Posterior vena cava (tissue), 2 donors: ENCODE data around the gene HNRNPC. TPM values are rescaled to one million over a fixed set of nuclear protein-coding genes. Genes with fewer than 3 reads are reported as not detected.

ENCODE experiments used
- DNase-seq: peaks from one replicate; pipeline ENCODE4 v3.0.0-alpha.2; 2020; ENCODE audit warnings: low spot score
- intact Hi-C, 2 donors: fragments of 100-400 bp; cut with DNase I; formaldehyde crosslinking; loops; one replicate each; pipeline versions ENCODE4 v1.14.1 to v1.14.2; 2022 to 2023
- total RNA-seq, 2 donors: library from RNA; stranded (reverse); fragmentation: NEBNext Ultra II Directional; extraction: Animal tissue kit (Norgen Biotek cat#: 25700); gene quantifications; one replicate each; pipeline ENCODE4 v1.2.1, GENCODE V29; 2021
- donor health status: DM: yes; HTN: yes; CAD: no.
- donor health status: DM: yes; HTN: yes; CAD: no.

The HNRNPC gene
- total RNA-seq, 2 donors from 2014 or later: 239 to 283 TPM

DNA sequence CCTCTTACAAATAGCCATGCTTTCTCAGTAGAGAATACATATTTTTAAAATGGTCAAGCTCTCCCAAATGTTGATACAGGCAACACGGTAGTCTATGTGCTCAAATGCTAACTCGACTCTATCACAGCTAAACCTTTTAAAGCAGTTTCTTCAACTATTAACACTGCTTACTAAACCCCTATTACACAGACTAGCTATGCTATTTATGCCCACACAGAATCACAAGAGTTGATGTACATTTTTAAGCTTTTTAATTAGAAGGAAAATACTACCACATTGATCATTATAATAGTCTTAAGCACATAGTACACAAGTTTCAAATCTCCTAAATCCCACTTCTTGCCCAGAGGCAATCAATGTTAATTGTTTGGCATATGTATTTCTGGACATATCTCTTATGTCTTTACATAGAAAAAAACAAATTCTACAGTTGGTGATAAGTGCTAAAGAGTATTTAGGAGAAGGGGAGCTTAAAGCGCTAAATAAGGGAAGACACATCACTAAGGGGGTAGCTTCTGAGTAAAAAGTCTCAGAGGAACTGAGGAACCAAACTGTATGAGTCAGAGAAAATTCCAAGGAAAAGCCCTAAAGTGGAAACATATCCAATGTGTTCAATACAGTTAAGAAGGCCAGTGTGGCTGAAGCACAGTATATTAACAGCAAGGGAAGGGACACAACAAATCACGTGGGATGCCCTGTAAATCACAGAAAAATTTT lies 13.7 kb downstream of the HNRNPC start:
- intact Hi-C loops: no loop called here
- DNase-seq: no peak

DNA sequence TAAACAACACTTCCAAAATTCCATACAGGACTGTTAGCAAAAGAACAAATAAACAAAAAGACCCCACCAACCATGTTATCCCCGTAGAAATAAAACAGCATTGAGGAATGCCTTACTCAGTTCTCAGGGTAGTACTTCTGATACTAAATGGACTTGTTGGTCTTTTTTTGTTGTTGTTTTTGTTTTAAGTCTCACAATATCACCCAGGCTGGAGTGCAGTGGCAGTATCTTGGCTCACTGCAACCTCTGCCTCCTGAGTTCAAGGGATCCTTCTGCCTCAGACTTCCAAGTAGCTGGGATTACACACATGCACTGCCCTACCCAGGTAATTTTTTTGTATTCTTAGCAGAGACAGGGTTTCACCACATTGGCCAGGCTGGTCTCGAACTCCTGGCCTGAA lies 17.1 kb downstream of the HNRNPC start:
- intact Hi-C loops: no loop called here
- no peak for DNase-seq

DNA sequence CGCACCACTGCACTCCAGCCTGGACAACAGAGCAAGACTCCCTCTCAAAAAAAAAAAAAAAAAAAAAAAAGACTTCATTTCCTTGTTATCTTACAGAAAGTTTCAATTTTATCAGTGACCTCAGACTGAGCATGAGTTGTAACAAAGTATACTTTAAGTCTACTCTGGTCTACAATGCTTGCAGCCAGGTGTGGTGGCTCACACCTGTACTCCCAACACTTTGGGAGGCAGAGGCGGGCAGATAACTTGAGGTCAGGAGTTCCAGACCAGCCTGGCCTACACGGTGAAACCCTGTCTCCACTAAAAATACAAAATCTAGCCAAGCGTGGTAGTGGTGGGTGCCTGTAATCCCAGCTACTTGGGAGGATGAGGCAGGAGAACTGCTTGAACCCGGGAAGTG lies 18.0 kb downstream of the HNRNPC start:
- DNase-seq: no peak
- intact Hi-C loops: no loop called here

DNA sequence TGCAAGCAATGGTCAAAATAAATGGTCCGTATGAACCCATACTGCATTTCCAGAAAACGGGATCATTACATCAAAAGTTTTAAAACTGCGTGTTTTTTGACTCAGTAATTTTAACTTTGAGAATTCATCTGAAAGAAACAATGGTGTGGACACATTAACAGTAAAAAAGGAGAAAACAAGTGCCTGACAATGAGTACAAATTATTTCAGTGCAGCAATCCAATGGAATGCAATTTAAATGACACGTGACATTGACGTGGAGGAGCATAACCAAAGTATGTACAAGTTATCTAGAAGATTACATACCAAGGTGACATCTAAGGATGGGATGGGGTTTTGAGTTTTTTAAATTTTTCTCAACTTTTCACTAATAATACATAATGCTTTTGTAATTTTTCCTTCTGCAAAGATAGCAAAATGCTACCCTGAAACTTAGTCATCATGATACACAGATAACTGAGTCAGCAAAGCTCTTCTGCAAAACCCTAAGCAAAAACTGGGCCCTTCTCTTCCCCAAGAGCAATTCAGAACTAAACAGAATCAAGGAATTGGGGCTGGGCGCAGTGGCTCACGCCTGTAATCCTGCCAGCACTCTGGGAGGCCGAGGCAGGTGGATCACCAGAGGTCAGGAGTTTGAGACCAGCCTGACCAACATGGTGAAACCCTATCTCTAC lies 20.4 kb downstream of the HNRNPC start:
- DNase-seq: no peak

DNA sequence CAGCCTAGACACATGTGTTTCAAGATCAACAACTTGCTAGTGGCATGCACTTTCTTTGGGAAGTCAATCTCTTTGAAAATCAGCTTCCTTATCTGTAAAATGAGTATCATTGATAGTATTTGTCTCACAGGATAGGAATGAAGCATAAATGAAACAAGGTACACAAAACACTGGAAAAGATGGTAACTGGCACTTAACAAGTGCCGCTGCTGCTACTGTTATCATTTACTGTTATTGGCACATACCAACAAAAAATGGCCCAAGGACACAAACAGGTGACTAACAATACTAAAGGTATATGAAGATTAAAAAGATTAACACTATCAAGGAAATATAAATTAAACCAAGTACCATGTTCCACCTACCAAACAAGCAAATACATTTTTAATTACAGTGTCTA lies 20.9 kb downstream of the HNRNPC start:
- intact Hi-C loops: no loop called here

More for the DNA sequence above, 20.4 kb downstream of the HNRNPC start:
- intact Hi-C loops: no loop called here

DNA sequence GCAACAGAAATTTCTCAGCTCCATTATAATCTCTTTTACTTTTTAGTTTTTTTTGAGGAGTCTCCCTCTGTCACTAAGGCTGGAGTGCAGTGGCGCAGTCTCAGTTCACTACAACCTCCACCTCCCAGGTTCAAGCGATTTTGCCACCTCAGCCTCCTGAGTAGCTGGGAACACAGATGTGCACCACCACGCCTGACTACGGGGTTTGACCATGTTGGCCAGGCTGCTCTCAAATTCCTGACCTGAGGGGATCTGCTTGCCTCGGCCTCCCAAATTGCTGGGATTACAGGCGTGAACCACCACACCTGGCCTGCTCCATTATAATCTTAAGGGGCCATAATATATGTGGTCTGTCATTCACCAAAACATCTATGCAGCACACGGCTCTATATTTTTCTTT lies 23.4 kb downstream of the HNRNPC start:
- DNase-seq: no peak
- intact Hi-C loops: no loop called here

More for the DNA sequence above, 20.9 kb downstream of the HNRNPC start:
- no peak for DNase-seq

DNA sequence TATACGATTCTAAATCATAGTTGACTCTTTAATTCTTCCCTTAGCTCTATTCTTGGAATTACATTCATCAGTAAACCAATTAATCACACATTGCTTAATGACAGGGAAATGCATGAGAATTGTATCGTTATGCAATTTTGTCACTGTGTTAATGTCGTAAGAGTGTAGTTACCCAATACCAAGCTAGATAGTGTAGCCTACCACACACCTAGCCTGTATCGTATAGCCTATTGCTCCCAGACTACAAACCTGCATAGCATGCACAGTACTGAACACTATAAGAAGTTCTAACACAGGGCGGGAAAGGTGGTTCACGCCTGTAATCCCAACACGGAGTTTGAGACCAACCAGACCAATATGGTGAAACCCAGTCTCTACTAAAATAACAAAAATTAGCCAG lies 24.7 kb downstream of the HNRNPC start:
- intact Hi-C loops: no loop called here
- no peak for DNase-seq

DNA sequence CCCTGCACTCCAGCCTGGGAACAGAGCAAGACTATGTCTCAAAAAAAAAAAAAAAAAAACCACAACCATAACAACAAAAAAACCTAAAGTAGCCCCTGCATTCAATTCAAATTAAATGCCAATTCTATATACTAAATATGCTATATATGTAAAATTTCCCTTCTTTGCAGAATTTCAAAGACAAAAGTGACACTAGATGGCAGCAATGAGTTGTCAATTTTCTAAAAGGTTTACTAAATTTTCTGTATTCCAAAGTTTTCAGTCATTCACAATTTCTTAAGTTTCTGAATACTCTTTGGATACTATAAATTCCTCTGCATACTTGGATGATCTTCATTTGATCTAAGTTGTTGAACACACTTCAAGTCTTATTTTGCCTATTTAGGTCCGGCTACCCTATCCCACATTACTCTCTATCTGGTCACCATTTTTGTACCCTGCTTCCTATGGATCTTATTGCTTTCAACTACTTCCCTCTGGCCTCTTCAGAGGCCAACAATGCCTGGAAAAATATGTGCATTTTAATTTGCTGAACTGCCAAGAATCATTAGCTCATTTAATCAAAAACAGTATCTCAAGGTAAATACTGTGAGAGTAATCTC lies 27.9 kb downstream of the HNRNPC start:
- no peak for DNase-seq
- intact Hi-C loops: no loop called here

DNA sequence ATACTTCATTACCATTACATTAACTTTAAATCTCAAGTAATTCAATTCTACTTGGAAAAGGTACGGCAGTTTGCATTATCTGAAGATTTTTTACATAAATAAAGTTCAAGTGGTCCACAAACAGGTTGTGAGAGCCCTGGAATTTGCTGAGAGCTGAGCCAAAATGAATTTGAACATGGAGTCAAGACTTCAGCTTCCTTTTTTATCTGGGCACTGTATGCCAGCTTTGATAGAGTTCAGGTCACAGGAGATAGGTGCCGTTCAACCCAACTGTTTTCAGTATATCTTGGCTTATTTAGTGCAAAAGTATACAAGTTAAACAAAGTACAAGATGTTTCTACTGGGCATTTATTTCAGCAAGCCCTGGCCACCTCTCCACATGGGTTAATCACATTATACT lies 28.8 kb downstream of the HNRNPC start:
- DNase-seq: no peak
- intact Hi-C loops: no loop called here

DNA sequence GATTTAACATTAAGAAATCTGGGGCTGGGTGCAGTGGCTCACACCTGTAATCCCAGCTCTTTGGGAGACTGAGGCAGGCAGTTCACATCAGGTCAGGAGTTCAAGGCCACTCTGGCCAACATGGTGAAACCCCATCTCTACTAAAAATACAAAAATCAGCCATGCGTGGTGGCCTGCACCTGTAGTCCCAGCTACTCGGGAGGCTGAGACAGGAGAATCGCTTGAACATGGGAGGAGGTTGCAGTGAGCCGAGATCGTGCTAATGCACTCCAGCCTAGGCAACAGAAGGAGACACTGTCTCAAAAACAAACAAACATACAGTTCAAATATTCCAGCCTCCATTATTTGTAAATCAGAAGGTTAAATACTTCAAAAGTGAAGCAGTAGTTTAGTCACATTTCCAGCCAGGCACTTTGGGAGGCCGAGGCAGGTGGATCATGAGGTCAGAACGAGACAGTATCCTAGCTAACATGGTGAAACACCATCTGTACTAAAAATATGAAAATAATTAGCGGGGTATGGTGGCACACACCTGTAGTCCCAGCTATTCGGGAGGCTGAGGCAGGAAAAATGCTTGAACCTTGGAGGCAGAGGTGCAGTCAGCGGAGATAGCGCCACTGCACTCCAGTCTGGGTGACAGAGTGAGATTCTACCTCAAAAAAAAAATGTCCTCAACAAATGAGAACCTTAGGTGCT lies 30.3 kb downstream of the HNRNPC start:
- intact Hi-C loops: no loop called here
- no peak for DNase-seq

DNA sequence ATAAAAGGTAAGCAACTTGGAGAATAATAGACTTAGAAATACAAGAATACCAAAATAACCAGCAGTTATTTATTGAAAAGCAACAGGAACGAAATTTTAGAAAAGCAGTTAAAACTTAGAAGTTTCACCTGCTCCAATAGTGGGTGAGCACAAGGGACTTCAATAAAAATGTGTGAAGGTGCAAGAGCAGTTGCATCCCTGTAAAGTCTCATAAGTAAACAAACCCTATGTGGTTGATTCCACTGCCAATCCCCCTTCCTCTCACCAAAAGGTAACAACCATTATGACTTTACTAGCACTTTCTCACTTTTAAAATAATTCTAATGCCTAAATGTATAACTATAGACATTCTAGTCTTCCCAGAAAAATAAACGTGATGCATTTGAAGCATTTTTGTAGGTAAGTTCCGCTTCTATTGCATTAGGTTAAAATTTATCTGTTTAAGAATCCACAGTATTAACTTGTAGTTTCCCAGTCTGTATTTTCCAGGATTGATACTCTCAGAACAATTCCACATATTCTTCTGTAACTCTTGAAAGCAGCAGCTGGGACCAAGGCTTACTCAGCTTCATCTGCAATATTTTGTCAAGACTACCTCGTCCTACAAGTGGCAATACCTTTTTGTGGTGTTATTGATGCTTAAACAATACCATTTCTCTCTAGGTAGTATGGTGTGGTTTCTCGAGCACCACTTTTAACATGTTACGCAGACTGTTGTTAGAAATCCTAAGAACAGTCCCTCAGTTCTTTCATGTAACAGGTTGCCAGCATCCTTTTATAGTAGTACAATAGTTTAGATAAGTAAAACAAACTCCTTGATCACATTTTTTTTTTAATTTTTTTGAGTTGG lies 32.1 kb downstream of the HNRNPC start:
- intact Hi-C loops: no loop called here
- DNase-seq: no peak

DNA sequence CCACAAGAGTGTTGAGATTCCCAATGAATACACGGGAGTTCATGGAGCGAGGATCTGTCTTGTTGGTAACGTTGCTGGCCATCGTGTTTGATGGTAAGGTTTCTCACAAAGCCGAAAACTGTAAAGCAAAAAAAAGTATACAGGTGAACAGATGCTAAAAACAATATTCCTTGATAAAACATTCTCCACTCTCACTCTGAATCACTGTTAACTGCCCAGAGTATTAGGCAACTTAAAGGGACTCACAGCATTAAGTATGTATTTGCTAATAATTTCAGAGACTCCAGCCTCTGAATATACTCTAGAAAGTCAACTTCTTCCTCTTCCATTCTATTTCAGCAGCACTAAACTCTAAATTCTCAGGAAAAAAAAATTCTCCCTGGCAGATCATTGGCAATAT lies 35.1 kb downstream of the HNRNPC start:
- DNase-seq: no peak
- intact Hi-C loops: loop anchor here in 1 of 2 donors (5.0 kb wide), 1 partner anchor 33 kb away; the partner anchor contains the start of gene HNRNPC

DNA sequence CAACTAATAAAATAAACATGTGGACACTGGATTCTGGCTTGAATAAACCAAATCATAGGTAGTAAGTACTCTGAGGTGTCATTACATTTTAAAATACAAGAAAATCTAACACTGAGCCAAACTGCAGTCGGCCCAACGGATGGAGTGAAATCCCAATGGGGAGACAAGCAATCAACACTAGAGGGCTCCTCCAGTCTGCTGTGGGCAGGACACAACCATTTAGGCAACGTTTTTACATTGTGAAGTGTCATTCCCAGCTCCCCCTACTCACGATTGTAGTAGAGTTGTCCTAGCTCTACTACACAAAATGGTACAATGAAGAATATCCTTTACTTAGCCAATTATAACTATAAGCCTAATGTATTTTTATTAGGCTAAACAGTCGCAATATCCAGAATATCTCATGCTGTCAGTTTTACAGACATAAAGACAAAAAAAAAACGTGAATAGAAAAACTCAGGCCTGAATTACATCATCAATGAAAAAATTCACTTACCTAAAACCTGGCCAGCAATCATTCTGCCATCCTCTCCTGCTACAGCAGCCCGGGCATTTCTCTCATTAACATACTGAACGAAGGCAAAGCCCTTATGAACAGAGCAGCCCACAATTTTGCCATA lies 35.7 kb downstream of the HNRNPC start:
- no peak for DNase-seq
- intact Hi-C loops: loop anchor here in 1 of 2 donors (5.0 kb wide), 1 partner anchor 34 kb away; the partner anchor contains the start of gene HNRNPC

DNA sequence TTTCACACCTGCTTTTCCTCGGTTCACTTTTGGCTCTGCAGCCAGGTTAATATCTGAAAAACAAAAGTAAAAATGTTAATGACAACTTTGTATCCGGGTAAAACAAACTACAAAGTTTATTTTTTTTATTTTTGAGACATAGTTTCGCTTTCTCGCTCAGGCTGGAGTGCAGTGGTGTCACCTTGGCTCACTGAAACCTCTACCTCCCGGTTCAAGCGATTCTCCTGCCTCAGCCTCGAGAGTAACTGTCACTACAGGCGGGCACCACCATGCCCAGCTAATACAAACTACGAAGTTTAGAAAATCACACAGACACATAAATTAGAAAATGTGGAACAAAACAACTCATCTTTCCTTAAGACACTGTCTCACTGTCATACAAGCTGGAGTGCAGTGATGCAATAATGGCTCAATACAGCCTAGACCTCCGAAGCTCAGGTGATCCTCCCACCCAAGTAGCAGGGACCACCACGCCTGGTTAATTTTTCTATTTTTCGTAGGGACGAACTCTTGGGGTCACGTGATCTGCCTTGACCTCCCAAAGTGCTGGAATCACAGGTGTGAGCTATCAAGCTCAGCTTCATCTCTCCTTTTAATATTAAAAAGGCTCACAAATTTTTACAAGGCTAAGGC lies 38.1 kb downstream of the HNRNPC start:
- intact Hi-C loops: loop anchor here in 1 of 2 donors (5.0 kb wide), 1 partner anchor 36 kb away; the partner anchor contains the start of gene HNRNPC
- no peak for DNase-seq

DNA sequence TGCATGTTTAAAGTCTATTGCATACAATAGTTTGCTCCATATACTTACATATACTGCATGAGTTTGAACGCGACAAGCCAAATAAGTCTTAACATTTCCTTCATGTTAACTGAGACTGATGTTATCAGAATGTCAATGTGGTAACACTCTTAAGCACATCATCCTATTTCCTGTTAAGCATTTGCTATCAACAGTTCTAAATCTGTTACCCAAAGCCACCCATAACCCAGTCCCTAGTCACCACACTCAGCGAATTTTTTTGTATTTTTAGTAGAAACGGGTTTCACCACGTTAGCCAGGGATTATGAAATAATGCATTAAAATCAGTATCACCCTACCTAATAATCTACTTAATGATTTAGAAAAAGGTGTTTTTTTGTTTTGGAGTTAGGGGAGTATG lies 39.4 kb downstream of the HNRNPC start:
- intact Hi-C loops: loop anchor here in 1 of 2 donors (5.0 kb wide), 1 partner anchor 37 kb away; the partner anchor contains the start of gene HNRNPC
- no peak for DNase-seq

DNA sequence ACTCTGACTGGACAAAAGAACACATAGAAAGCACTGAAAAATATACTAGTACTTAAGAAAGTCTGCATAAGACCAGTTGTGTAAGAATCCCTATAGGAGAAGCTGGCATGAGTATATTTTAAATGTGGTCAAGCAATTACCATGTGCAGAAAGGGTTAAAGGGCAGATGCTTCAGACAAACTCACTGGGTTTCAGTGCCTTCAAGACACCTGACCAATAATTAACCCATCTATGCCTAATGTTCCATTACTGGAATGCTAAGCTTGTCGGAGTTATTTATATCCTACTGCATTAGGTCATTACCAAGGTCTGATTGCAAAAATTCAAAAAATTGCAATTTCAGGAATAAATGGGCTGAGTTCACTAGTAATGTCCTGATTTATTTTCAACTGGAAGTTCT lies 41.3 kb downstream of the HNRNPC start:
- intact Hi-C loops: no loop called here
- DNase-seq: no peak

DNA sequence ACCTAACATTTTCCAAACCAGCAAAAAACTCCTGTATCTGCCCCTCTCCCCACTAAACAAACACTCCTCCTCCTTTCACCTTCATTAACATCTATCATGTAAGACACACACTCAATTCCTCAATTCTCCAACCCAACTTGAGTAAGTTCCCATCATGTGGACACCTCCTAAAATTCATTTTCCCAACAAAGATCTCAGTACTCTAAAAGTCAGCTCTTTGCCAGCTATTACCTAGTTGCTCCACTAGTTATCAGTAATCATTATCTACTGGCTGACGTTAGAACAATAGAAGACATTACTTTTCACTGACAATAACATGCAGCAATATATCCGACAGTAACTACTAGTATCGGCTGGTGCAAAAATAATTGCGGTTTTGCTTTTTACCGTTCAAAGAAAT lies 42.1 kb downstream of the HNRNPC start:
- DNase-seq: no peak
- intact Hi-C loops: no loop called here

DNA sequence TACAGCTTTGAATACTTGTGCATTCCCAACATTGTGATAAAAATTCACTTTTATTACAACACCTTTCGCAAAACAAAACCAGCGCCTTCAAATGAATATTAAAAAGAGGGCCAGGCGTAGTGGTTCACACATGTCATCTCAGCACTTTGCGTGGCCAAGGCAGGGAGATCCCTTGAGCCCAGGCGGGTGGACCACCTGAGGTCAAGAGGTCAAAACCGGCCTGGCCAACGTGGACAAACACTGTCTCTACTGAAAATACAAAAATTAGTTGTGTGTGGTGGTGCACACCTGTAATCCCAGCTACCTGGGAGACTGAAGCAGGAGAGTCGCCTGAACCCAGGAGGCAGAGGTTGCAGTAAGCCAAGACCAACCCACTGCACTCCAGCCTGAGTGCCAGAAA lies 42.8 kb downstream of the HNRNPC start:
- no peak for DNase-seq
- intact Hi-C loops: no loop called here
